Endothelial cell of umbilical vein (primary cell): ENCODE measurements around the gene AHI1. TPM values are rescaled to one million over a fixed set of nuclear protein-coding genes. Genes with fewer than 3 reads are reported as not detected.

ENCODE experiments used
- BruUV-seq: library from RNA; stranded (reverse); fragments of 400-500 nt; replicated peaks from 2 replicates; lab custom pipeline; 2021; lab: Mats Ljungman, UMichigan
- CTCF ChIA-PET: fragments of 300-600, 350-600 bp; sonication (Branson Sonifier 250); formaldehyde crosslinking; loops from one replicate; lab custom pipeline; 2021; ENCODE audit warnings: antibody characterized with exemption, inconsistent platforms; lab: Charles Lee
- POLR2A ChIA-PET: fragments of 300-600, 350-600 bp; sonication (Branson Sonifier 250); formaldehyde crosslinking; loops from one replicate; lab custom pipeline; 2021; ENCODE audit warnings: antibody characterized with exemption, inconsistent platforms; lab: Charles Lee
- DNase-seq: peaks from one replicate; pipeline ENCODE4 v3.0.0-alpha.2; 2011; ENCODE audit warnings: low read depth, low spot score
- FAIRE-seq: peaks from 2 replicates; lab custom pipeline; 2011; peaks lifted over from hg19 to GRCh38; lab: Jason Lieb, UNC
- H2AFZ ChIP-seq: 2 replicates; pipeline ENCODE4 v1.6.0; 2012; ENCODE audit warnings: low read depth, low read length, control low read depth, inconsistent platforms
- H3K27ac ChIP-seq: 2 replicates; pipeline ENCODE4 v1.5.1; 2011; ENCODE audit warnings: low read depth, mild to moderate bottlenecking, control low read depth, low read length, moderate library complexity; ENCODE audit not compliant: insufficient read depth
- H3K27me3 ChIP-seq, 2 experiments: 2 replicates each; pipeline versions ENCODE4 v1.6.0 to v1.6.1; 2011; ENCODE audit warnings: low read length in 2 of 2, mixed read lengths in 1 of 2; ENCODE audit not compliant: control insufficient read depth in 2 of 2, insufficient read depth in 2 of 2
- H3K36me3 ChIP-seq, 2 experiments: 2 replicates in 1 of 2; 3 replicates in 1 of 2; pipeline ENCODE4 v1.5.1; 2011; ENCODE audit warnings: low read length in 2 of 2, mild to moderate bottlenecking in 1 of 2, moderate library complexity in 1 of 2; ENCODE audit not compliant: control insufficient read depth in 2 of 2, insufficient read depth in 2 of 2; ENCODE audit errors: extremely low read depth in 1 of 2
- H3K4me1 ChIP-seq: 3 replicates; pipeline ENCODE4 v1.5.1; 2011; ENCODE audit warnings: mild to moderate bottlenecking, low read length; ENCODE audit not compliant: control insufficient read depth, insufficient read depth; ENCODE audit errors: extremely low read depth
- H3K4me2 ChIP-seq: 2 replicates; pipeline ENCODE4 v1.6.1; 2011; ENCODE audit warnings: low read length, control low read depth, mixed read lengths; ENCODE audit not compliant: insufficient read depth
- H3K4me3 ChIP-seq, 3 experiments: fragments of 200-600 bp in 1 of 3; sonication (generic), shearing (Covaris generic) in 1 of 3; replicated peaks in 1 of 3; 2 replicates each; pipeline ENCODE4 v1.5.1; 2011 to 2016; ENCODE audit warnings: control low read depth in 3 of 3, low read length in 3 of 3, mild to moderate bottlenecking in 2 of 3, inconsistent platforms in 1 of 3, low read depth in 1 of 3, moderate library complexity in 1 of 3; ENCODE audit not compliant: insufficient read depth in 1 of 3
- H3K79me2 ChIP-seq: 2 replicates; pipeline ENCODE4 v1.6.0; 2012; ENCODE audit warnings: low read length, inconsistent platforms; ENCODE audit not compliant: control insufficient read depth, insufficient read depth
- H3K9ac ChIP-seq: replicated peaks from 2 replicates; pipeline ENCODE3; 2011; ENCODE audit warnings: low read length, control low read depth; ENCODE audit not compliant: insufficient read depth; ENCODE audit errors: extremely low read depth
- H3K9me1 ChIP-seq: replicated peaks from 3 replicates; pipeline ENCODE4 v1.6.0; 2011; ENCODE audit warnings: mild to moderate bottlenecking, low read length; ENCODE audit not compliant: control insufficient read depth, insufficient read depth; ENCODE audit errors: extremely low read depth
- H3K9me3 ChIP-seq: replicated peaks from 2 replicates; pipeline ENCODE4 v1.5.1; 2012; ENCODE audit warnings: low read length, inconsistent platforms; ENCODE audit not compliant: control insufficient read depth, insufficient read depth
- H4K20me1 ChIP-seq: replicated peaks from 2 replicates; pipeline ENCODE3; 2011; ENCODE audit warnings: mild to moderate bottlenecking, low read length; ENCODE audit not compliant: control insufficient read depth, insufficient read depth; ENCODE audit errors: extremely low read depth
- EZH2 ChIP-seq: IDR thresholded peaks from 2 replicates; pipeline ENCODE4 v1.6.1; 2012; ENCODE audit warnings: borderline replicate concordance, low read depth, mild to moderate bottlenecking, moderate library complexity, low read length, inconsistent platforms; ENCODE audit not compliant: severe bottlenecking
- FOS ChIP-seq: IDR thresholded peaks from 2 replicates; pipeline ENCODE4 v1.6.1; 2011; ENCODE audit warnings: mild to moderate bottlenecking, low read length, moderate library complexity, borderline replicate concordance; ENCODE audit not compliant: insufficient read depth
- GATA2 ChIP-seq: IDR thresholded peaks from 2 replicates; pipeline ENCODE4 v1.7.0; 2011; ENCODE audit warnings: low read depth, mild to moderate bottlenecking, moderate library complexity, mixed read lengths, low read length; ENCODE audit not compliant: insufficient read length, insufficient read depth
- JUN ChIP-seq: IDR thresholded peaks from 2 replicates; pipeline ENCODE4 v1.6.1; 2011; ENCODE audit warnings: borderline replicate concordance, low read depth; ENCODE audit not compliant: insufficient read length, insufficient read depth
- MYC ChIP-seq: IDR thresholded peaks from one replicate; pipeline ENCODE4 v1.6.1; 2011; ENCODE audit warnings: mild to moderate bottlenecking, low read depth, low read length
- POLR2A ChIP-seq: IDR thresholded peaks from 2 replicates; pipeline ENCODE4 v1.6.1; 2012; ENCODE audit warnings: low read depth, mild to moderate bottlenecking, control low read depth, low read length
- dilution Hi-C: fragments of 300-500 bp; cut with MboI; formaldehyde crosslinking; loops from one replicate; pipeline ENCODE4 v1.15.0; 2019; ENCODE audit warnings: low sequenced_read_pairs; ENCODE audit not compliant: extremely low pct_ligation_motif_present
- intact Hi-C: fragments of 100-400 bp; cut with micrococcal nuclease; formaldehyde crosslinking; loops from one replicate; pipeline ENCODE4 v1.10.0; 2022
- polyA plus RNA-seq, 4 experiments: library from polyadenylated mRNA; depleted of rRNA in 3 of 4; stranded (reverse) in 3 of 4; unstranded in 1 of 4; fragments of >200 nt; gene quantifications; 2 replicates each; pipeline versions ENCODE4 v1.2.1 to v1.2.3, GENCODE V29; 2011 to 2012; ENCODE audit warnings: missing spikeins in 1 of 4
- total RNA-seq: library from RNA; stranded (reverse); gene quantifications from 2 replicates; pipeline ENCODE4 v1.2.3, GENCODE V29; 2021
- TF ChIP-seq, protein P1 (sequence below), 2 donors: IDR thresholded peaks; 1 replicate in 1 of 2; 2 replicates in 1 of 2; pipeline ENCODE4 v1.5.1; 2011; ENCODE audit warnings: low read length in 2 of 2, mild to moderate bottlenecking in 2 of 2, moderate library complexity in 2 of 2, control low read depth in 1 of 2, inconsistent platforms in 1 of 2, low read depth in 1 of 2; ENCODE audit not compliant: insufficient read depth in 1 of 2; ENCODE audit errors: extremely low read depth in 1 of 2
- TF ChIP-seq, protein P2 (sequence below): IDR thresholded peaks from 2 replicates; pipeline ENCODE4 v1.6.1; 2011; ENCODE audit not compliant: insufficient read depth, insufficient read length

Gene AHI1
- total and polyA plus RNA-seq, 2 donors (not counting 3 experiments of a cell fraction or from before 2014, with no cell fraction given) = 5.1 to 20.7 TPM

DNA sequence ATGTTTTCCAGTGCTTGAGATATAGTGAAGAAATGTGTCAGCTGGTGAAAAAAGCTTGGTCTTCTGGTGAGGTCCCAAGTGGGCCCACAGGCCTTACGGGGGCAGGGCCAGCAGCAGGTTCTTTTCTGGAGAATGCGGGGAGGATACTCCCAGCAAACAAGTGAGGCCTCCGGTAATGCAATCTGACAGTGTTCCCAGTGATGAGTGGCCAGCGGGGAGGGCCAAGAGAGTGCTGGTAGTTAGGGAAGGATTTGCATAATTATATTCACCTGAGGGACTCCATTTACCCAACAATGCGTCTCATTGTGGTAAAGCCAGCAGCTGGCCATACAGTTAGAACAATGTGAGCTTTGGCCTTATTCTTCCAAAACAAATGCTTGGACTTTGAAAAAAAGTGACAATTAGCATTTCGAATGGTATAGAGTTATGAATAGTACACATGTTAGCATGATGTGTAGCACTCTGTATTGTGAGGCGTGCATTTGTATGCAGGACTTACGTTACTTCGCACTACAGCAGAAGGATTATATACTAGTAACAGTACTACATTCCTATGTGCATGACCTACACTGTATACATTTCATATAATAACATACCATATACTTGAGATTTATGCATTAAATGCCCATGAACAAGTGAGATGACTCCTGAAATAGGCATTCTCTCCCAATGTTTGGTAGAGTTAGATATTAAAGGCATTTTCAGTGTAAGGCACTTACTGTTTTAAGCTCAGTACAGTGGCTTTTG is 246.6 kb downstream of the AHI1 start:
- H3K36me3 ChIP-seq = no peaks in the 10 kb centered on the region
- H4K20me1 ChIP-seq = no peaks in the 10 kb centered on the region
- no peaks in the 10 kb centered on the region for H3K4me1 ChIP-seq
- ChIA-PET POLR2A (no interaction called here), CTCF (interaction anchor here (1.0 kb wide), 1 partner anchor 107 kb away, joined by 3 read pairs; no protein-coding TSS in a partner anchor)
- no peak overlapping the region for H2AFZ ChIP-seq
- no peak overlapping the region for H3K27ac ChIP-seq
- no peaks in the 10 kb centered on the region for H3K79me2 ChIP-seq
- no peak overlapping the region for H3K4me2 ChIP-seq
- intact Hi-C loops = no loop called here
- no peak for TF ChIP-seq POLR2A
- no peak for TF ChIP-seq EZH2
- TF ChIP-seq FOS = no peak
- TF ChIP-seq, protein P1, sequence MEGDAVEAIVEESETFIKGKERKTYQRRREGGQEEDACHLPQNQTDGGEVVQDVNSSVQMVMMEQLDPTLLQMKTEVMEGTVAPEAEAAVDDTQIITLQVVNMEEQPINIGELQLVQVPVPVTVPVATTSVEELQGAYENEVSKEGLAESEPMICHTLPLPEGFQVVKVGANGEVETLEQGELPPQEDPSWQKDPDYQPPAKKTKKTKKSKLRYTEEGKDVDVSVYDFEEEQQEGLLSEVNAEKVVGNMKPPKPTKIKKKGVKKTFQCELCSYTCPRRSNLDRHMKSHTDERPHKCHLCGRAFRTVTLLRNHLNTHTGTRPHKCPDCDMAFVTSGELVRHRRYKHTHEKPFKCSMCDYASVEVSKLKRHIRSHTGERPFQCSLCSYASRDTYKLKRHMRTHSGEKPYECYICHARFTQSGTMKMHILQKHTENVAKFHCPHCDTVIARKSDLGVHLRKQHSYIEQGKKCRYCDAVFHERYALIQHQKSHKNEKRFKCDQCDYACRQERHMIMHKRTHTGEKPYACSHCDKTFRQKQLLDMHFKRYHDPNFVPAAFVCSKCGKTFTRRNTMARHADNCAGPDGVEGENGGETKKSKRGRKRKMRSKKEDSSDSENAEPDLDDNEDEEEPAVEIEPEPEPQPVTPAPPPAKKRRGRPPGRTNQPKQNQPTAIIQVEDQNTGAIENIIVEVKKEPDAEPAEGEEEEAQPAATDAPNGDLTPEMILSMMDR (IDR thresholded peaks at IDR 0.05; ENCODE audit: extremely low read depth in 1 of 2, insufficient read depth in 1 of 2, low read depth in 1 of 2, low read length in 2 of 2) = no peak
- no peak for TF ChIP-seq JUN
- peaks cover 4 to 8% of the 10 kb centered on the region in 2 experiments for H3K27me3 ChIP-seq
- DNase-seq = no peak
- no peaks in the 10 kb centered on the region for H3K9me1 ChIP-seq
- H3K9me3 ChIP-seq = no peaks in the 10 kb centered on the region
- BruUV-seq = no TSS peak
- FAIRE-seq = no peak
- H3K4me3 ChIP-seq = no peak overlapping the region
- no peak overlapping the region for H3K9ac ChIP-seq
- dilution Hi-C loops = no loop called here

DNA sequence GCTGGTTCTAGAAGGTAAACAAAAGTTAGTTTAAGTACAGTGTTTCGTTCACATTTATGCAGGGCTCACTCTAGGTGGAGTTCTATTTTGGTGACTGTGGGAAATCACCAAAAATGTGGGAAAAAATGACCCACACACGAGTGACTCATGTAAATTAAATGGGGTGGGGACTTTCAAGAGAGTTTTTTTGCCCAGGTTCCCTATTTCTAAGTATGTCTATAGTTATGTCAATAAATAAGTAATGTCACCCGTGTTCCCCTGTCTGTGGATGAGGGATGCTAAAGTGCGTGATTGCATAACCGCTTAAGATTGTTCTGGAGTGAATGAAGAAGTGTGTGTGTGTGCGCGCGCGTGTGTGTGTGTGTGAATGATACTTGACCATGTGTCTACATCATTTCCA is 247.3 kb downstream of the AHI1 start:
- H3K36me3 ChIP-seq = no peaks in the 10 kb centered on the region
- TF ChIP-seq, protein P1 (IDR thresholded peaks at IDR 0.05; ENCODE audit: extremely low read depth in 1 of 2, insufficient read depth in 1 of 2, low read depth in 1 of 2, low read length in 2 of 2) = no peak
- TF ChIP-seq GATA2 (no peak), EZH2 (no peak), MYC (no peak), FOS (no peak)
- TF ChIP-seq, protein P2, sequence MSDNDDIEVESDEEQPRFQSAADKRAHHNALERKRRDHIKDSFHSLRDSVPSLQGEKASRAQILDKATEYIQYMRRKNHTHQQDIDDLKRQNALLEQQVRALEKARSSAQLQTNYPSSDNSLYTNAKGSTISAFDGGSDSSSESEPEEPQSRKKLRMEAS = no peak
- no peak overlapping the region for H3K4me3 ChIP-seq
- H3K9me3 ChIP-seq = no peaks in the 10 kb centered on the region
- H3K79me2 ChIP-seq = no peaks in the 10 kb centered on the region
- H2AFZ ChIP-seq = no peak overlapping the region
- no peak for FAIRE-seq
- intact Hi-C loops = no loop called here
- CTCF ChIA-PET = interaction anchor here (1.0 kb wide), 1 partner anchor 106 kb away, joined by 3 read pairs; no protein-coding TSS in a partner anchor
- no peak overlapping the region for H3K4me2 ChIP-seq
- POLR2A ChIA-PET = no interaction called here
- H3K9ac ChIP-seq = no peak overlapping the region
- dilution Hi-C loops = no loop called here
- no peak overlapping the region for H3K27ac ChIP-seq
- no peaks in the 10 kb centered on the region for H3K4me1 ChIP-seq
- no peak for DNase-seq
- H3K27me3 ChIP-seq = peaks cover 4 to 8% of the 10 kb centered on the region in 2 experiments
- H4K20me1 ChIP-seq = no peaks in the 10 kb centered on the region
- no TSS peak for BruUV-seq
- no peaks in the 10 kb centered on the region for H3K9me1 ChIP-seq
